Transverse colon (tissue), 4 donors: ENCODE results near the gene DUSP2.

Experiments
- CTCF ChIP-seq, 5 experiments: fragments of 200-600 bp in 3 of 5; fragments of 450-650 bp in 2 of 5; sonication (generic) in 3 of 5; IDR thresholded peaks; 1 replicate in 2 of 5; 2 replicates in 3 of 5; pipeline ENCODE4 v1.5.1; 2016 to 2017; ENCODE audit warnings: antibody characterized with exemption in 5 of 5, inconsistent platforms in 3 of 5, mild to moderate bottlenecking in 2 of 5, moderate library complexity in 1 of 5
- POLR2AphosphoS5 ChIP-seq, 3 donors: sonication (generic); formaldehyde crosslinking; IDR thresholded peaks; one replicate each; pipeline ENCODE4 v1.6.1; 2016; ENCODE audit warnings: antibody characterized with exemption in 3 of 3

DNA sequence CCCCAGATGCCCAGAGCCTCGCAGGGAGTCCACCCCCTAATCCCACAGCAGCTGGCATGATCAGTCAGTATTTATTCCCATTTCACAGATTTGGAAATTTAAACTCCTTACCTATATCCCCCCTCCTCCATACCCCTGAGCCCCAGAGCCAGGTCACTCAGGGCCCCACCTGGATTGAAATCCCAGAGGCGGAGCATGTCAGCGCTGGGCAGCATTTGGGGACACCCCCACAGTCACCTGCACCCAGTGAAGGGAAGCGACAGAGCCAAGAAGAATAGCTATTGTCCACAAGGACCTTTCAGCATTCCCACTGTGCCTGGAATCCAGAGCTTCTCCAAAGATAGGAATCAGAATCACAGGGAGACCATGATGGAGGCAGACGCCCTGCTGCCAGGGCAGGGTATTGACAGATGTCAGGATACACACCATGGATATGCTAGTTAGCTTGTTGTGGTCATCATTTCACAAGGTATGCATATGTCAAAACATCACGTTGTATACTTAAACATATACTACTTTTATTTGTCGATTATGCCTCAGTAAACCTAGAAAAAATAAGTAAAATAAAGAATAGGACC, 6.0 kb downstream of the DUSP2 start:
- TF ChIP-seq POLR2AphosphoS5 (IDR thresholded peaks at IDR 0.05) (no peak), CTCF (IDR thresholded peaks at IDR 0.05) (no peak)
